ENCODE data around the gene INPP5A.

INPP5A gene

DNA sequence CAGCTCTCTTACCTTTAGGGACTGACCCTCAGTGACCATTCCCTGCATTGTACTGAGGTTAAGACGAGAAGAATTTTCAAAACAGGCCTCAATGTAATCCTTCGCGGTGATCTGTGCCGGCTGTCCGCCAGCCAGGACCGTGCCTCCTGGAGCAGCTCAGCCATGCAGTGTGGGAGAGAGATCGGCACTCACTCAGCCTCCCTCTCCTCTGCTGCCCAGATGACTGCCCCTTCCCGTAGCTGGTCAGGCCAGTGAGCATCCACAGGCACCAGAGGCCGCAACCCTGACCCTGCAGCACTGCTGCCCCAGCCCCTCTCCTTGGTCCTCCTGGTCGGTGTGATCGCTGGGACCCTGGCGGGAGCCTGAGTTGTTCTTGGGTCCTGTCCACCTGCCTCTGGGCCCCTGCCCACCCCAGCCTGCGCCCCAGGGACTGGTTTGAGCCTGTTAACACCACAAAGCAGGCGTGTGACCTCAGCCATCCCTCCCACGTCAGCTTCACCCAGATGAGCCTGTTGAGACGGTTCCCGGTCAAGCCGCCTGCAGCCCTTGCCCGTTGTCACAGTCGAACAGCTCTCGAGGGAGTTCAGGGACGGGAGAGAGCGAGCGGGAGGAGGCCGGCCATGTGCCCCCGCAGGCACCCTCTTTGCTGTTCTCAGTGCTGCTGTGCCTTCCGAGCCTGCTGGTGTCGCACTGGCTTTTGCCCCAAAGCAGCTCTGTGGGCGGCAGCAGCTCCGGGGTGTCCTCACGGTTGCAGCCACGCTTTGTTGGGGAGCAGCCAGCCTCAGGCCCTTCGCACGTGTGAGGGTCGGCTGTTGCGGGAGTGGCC lies 211.2 kb downstream of the INPP5A start:
- H3K27ac ChIP-seq = no peak overlapping the region
- TF ChIP-seq, protein P1, sequence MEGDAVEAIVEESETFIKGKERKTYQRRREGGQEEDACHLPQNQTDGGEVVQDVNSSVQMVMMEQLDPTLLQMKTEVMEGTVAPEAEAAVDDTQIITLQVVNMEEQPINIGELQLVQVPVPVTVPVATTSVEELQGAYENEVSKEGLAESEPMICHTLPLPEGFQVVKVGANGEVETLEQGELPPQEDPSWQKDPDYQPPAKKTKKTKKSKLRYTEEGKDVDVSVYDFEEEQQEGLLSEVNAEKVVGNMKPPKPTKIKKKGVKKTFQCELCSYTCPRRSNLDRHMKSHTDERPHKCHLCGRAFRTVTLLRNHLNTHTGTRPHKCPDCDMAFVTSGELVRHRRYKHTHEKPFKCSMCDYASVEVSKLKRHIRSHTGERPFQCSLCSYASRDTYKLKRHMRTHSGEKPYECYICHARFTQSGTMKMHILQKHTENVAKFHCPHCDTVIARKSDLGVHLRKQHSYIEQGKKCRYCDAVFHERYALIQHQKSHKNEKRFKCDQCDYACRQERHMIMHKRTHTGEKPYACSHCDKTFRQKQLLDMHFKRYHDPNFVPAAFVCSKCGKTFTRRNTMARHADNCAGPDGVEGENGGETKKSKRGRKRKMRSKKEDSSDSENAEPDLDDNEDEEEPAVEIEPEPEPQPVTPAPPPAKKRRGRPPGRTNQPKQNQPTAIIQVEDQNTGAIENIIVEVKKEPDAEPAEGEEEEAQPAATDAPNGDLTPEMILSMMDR (conservative IDR thresholded peaks at IDR 0.05) = no peak

DNA sequence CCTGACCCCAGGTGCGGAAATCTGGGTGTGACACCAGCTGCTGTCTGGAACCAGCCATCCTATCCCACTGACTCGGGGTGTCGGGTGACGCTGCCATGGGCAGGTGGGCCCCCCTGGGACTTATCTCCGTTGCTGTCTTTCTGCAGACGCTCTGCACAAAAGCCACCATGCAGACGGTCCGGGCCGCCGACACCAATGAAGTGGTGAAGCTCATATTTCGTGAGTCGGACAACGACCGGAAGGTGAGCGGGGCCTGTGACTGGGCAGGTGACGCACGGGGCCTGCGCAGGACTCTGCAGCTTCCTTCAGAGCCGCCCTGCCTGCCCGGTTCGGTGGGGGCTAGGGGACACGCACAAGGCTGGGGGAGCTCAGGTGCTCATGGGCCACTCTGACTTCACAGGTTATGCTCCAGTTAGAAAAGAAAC lies 211.8 kb downstream of the INPP5A start:
- H3K27ac ChIP-seq = no peak overlapping the region
- TF ChIP-seq, protein P1 (conservative IDR thresholded peaks at IDR 0.05) = no peak

DNA sequence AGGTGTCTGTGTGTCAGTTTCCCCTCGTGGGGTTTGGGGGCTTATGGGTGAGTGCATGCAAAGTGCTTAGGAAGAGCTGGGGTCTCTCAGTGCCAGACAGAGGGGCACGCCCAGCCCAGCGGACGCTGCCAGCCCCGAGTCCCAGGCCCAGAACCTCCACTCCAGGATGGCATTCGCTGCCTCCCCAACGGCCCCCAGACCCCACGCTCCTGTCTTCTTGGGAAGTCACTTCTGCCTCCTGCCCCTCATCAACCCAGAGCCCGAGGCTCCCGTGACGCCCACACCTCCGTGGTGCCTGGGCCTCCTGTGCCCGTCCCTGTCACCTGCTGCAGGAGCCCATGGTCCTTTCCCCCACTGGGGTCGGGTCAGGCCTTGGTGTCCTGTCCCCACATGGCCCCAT lies 213.3 kb downstream of the INPP5A start:
- TF ChIP-seq, protein P1 (conservative IDR thresholded peaks at IDR 0.05) = no peak
- H3K27ac ChIP-seq = no peak overlapping the region

DNA sequence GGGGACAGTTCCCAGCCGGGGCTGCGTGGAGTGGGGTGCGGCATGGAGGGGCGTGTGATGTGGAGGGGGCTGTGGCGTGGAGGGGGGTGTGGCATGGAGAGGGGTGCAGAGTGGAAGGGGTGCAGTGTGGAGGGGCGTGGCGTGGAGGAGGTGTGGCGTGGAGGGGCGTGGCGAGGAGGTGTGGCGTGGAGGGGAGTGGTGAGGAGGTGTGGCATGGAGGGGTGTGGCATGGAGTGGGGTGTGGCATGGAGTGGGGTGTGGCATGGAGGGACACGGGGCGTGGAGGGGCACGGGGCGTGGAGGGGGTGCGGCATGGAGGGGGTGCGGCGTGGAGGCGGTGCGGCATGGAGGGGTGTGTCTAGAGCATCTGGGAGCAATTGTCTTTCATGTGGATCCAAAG lies 214.8 kb downstream of the INPP5A start:
- no peak overlapping the region for H3K27ac ChIP-seq
- TF ChIP-seq, protein P1 (conservative IDR thresholded peaks at IDR 0.05) = no peak

DNA sequence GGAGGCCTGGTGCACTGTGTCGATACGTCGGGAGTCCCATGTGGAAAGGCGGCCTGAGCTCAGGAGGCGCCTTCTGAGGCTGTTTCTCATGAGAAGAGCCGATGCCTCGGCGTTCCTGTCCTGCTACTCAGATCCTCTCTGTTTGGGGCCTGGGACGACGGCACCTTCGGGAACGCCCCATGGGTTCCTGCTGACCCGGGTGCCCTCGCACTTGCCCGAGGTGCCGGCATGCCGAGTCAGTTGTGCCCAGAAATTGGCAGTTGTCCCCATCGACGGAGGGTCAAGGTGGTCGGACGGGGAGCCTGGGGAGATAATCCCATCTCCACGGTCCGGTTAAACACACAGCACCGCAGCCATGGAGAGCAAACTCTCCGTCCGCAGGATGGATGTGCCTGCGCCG lies 215.4 kb downstream of the INPP5A start:
- H3K27ac ChIP-seq = no peak overlapping the region
- TF ChIP-seq, protein P1 (conservative IDR thresholded peaks at IDR 0.05) = no peak

DNA sequence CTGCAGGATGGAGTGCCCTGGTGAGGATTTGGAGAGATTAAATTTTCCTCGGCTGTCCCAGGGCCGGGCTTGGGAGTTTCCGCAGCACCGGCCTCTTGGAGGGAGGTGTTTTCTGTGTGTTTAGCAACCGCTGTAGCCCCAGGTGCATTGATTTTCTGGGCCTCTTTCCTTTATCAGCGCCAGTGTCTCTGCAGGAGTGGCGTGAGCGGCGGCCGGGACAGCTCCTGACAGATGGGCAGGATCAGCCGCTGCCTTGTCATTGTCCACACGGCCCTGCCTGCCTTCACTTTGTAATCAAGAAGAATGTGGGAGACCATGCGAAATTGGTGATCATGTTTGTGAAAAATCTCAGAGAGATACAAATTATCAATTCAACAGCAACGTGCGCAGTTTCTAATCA lies 216.0 kb downstream of the INPP5A start:
- H3K27ac ChIP-seq = no peak overlapping the region
- TF ChIP-seq, protein P1 (conservative IDR thresholded peaks at IDR 0.05) = no peak

DNA sequence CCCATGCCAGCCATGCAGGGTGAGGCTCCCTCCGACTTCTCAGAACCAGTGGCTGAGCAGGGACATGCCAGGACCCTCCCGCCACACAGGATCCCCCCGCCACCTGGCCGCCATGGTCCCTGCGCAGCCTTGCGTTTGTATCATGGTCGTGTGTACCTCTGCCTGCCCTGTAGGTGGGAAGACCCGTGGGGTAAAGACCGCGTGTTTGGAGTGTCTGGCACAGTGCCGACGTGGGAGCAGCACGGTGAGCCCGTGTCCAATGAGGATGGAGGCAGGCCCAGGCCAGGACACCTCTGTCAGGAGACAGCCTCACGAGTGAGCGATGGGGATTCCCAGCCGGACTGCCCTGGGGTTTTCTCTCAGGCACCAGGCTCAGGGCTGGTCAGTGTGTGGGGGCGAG lies 216.5 kb downstream of the INPP5A start:
- TF ChIP-seq, protein P1 (conservative IDR thresholded peaks at IDR 0.05) = no peak

More for the DNA sequence above, 216.5 kb downstream of the INPP5A start:
- no peak overlapping the region for H3K27ac ChIP-seq

Measured in VCaP (cell line).